Liver (tissue), 9 donors: ENCODE data around the gene TNS1. TPM values are rescaled to one million over a fixed set of nuclear protein-coding genes. Genes with fewer than 3 reads are reported as not detected.

ENCODE experiments used
- DNase-seq: peaks from one replicate; pipeline ENCODE4 v3.0.0-alpha.2; 2017; ENCODE audit warnings: low spot score
- H3K27ac ChIP-seq, 2 donors: one replicate each; pipeline ENCODE4 v1.7.0; 2013; ENCODE audit warnings: inconsistent platforms in 2 of 2, low read length in 2 of 2, control low read depth in 1 of 2, low read depth in 1 of 2, mild to moderate bottlenecking in 1 of 2
- H3K27me3 ChIP-seq, 4 donors: one replicate each; pipeline versions ENCODE4 v1.6.1 to v1.7.0; 2013; ENCODE audit warnings: low read length in 3 of 4, inconsistent platforms in 1 of 4, mild to moderate bottlenecking in 1 of 4, moderate library complexity in 1 of 4; ENCODE audit not compliant: control insufficient read depth in 4 of 4, insufficient read depth in 4 of 4
- H3K36me3 ChIP-seq, 4 donors: one replicate each; pipeline versions ENCODE4 v1.6.1 to v1.7.0; 2013; ENCODE audit warnings: low read length in 3 of 4, mild to moderate bottlenecking in 3 of 4, low read depth in 1 of 4, moderate library complexity in 1 of 4; ENCODE audit not compliant: control insufficient read depth in 4 of 4, insufficient read depth in 3 of 4
- H3K4me1 ChIP-seq, 4 donors: one replicate each; pipeline versions ENCODE4 v1.6.1 to v1.7.0; 2013; ENCODE audit warnings: low read length in 3 of 4, mild to moderate bottlenecking in 3 of 4, moderate library complexity in 1 of 4; ENCODE audit not compliant: control insufficient read depth in 4 of 4, insufficient read depth in 4 of 4
- H3K4me3 ChIP-seq, 3 donors: one replicate each; pipeline versions ENCODE4 v1.6.1 to v1.7.0; 2013; ENCODE audit warnings: low read length in 3 of 3, control low read depth in 1 of 3, low read depth in 1 of 3, mild to moderate bottlenecking in 1 of 3
- H3K9ac ChIP-seq, 2 donors: one replicate each; pipeline ENCODE4 v1.7.0; 2013; ENCODE audit warnings: low read length in 2 of 2, mild to moderate bottlenecking in 2 of 2, moderate library complexity in 2 of 2, control low read depth in 1 of 2, low read depth in 1 of 2
- H3K9me3 ChIP-seq, 4 donors: one replicate each; pipeline versions ENCODE4 v1.6.1 to v1.7.0; 2013; ENCODE audit warnings: low read length in 3 of 4; ENCODE audit not compliant: control insufficient read depth in 4 of 4
- ATF3 ChIP-seq: IDR thresholded peaks from 2 replicates; pipeline ENCODE4 v1.6.1; 2016; ENCODE audit warnings: antibody characterized with exemption
- CTCF ChIP-seq: fragments of 150-350 bp; IDR thresholded peaks from 2 replicates; pipeline ENCODE4 v1.5.1; 2017; ENCODE audit warnings: improper control_type of control experiment, low read depth, low read length; ENCODE audit not compliant: missing input control
- EGR1 ChIP-seq, 2 donors: IDR thresholded peaks; 2 replicates each; pipeline ENCODE4 v1.6.1; 2016 to 2018; ENCODE audit warnings: antibody characterized with exemption in 2 of 2, low read depth in 2 of 2
- FOXA1 ChIP-seq: IDR thresholded peaks from 2 replicates; pipeline ENCODE4 v1.6.1; 2016; ENCODE audit warnings: antibody characterized with exemption
- FOXA2 ChIP-seq: IDR thresholded peaks from 2 replicates; pipeline ENCODE4 v1.6.1; 2016; ENCODE audit warnings: antibody characterized with exemption
- GABPA ChIP-seq, 2 donors: IDR thresholded peaks in 1 of 2; conservative IDR thresholded peaks in 1 of 2; 2 replicates each; pipeline ENCODE4 v1.6.1; 2016; ENCODE audit warnings: antibody characterized with exemption in 2 of 2, mild to moderate bottlenecking in 1 of 2, moderate library complexity in 1 of 2
- HNF4A ChIP-seq, 2 donors: conservative IDR thresholded peaks; 2 replicates each; pipeline ENCODE4 v1.6.1; 2016; ENCODE audit warnings: antibody characterized with exemption in 2 of 2, mild to moderate bottlenecking in 2 of 2
- HNF4G ChIP-seq: IDR thresholded peaks from 2 replicates; pipeline ENCODE4 v1.6.1; 2016; ENCODE audit warnings: antibody characterized with exemption
- JUND ChIP-seq, 2 donors: IDR thresholded peaks; 2 replicates each; pipeline ENCODE4 v1.6.1; 2016; ENCODE audit warnings: antibody characterized with exemption in 2 of 2
- MAX ChIP-seq: IDR thresholded peaks from 2 replicates; pipeline ENCODE4 v1.6.1; 2016; ENCODE audit warnings: antibody characterized with exemption
- NR2F2 ChIP-seq: IDR thresholded peaks from 2 replicates; pipeline ENCODE4 v1.6.1; 2016; ENCODE audit warnings: antibody characterized with exemption
- RAD21 ChIP-seq, 2 donors: IDR thresholded peaks; 2 replicates each; pipeline ENCODE4 v1.6.1; 2016; ENCODE audit warnings: antibody characterized with exemption in 2 of 2, mild to moderate bottlenecking in 2 of 2
- REST ChIP-seq: IDR thresholded peaks from 2 replicates; pipeline ENCODE4 v1.6.1; 2016; ENCODE audit warnings: antibody characterized with exemption, mild to moderate bottlenecking
- RXRA ChIP-seq, 2 donors: IDR thresholded peaks; 2 replicates each; pipeline ENCODE4 v1.6.1; 2017 to 2018; ENCODE audit warnings: antibody characterized with exemption in 2 of 2, mild to moderate bottlenecking in 1 of 2
- SP1 ChIP-seq: IDR thresholded peaks from 2 replicates; pipeline ENCODE4 v1.6.1; 2018; ENCODE audit warnings: antibody characterized with exemption, mild to moderate bottlenecking
- TAF1 ChIP-seq: conservative IDR thresholded peaks from 2 replicates; pipeline ENCODE4 v1.6.1; 2016; ENCODE audit warnings: antibody characterized with exemption, mild to moderate bottlenecking
- YY1 ChIP-seq: IDR thresholded peaks from 2 replicates; pipeline ENCODE4 v1.6.1; 2016; ENCODE audit warnings: antibody characterized with exemption, mild to moderate bottlenecking
- ZBTB33 ChIP-seq: IDR thresholded peaks from 2 replicates; pipeline ENCODE4 v1.6.1; 2016; ENCODE audit warnings: antibody characterized with exemption
- WGBS: extraction: QIAGEN DNeasy Blood & Tissue Kit; methylation state at CpG from one replicate; pipeline ENCODE4 v1.1.7; 2013; 5-methylcytosine and 5-hydroxymethylcytosine counted together
- polyA plus RNA-seq, 2 donors: library from polyadenylated mRNA; stranded (reverse) in 1 of 2; unstranded in 1 of 2; fragments of 200-250 nt in 1 of 2; fragments of >200 nt in 1 of 2; fragmentation: Nextera tagmentation in 1 of 2; extraction: Ambion mirVana in 1 of 2; gene quantifications; one replicate each; pipeline versions ENCODE4 v1.2.1 to v1.2.3, GENCODE V29; 2013 to 2015
- total RNA-seq, 2 donors: library from RNA; depleted of rRNA; stranded (reverse); fragments of >200 nt; gene quantifications; one replicate each; pipeline ENCODE4 v1.2.3, GENCODE V29; 2014
- donor health status: healthy.
- donor health status: healthy.
- donor health status: healthy.
- donor health status: healthy.
- donor health status: healthy.

The TNS1 gene
- total and polyA plus RNA-seq, 4 donors: 16.3 to 128 (median 57.3) TPM

GRCh38 chr2:217826991-217827390, 175.8 kb downstream of the TNS1 start:
- H3K36me3 ChIP-seq: peaks cover 5 to 54% (median 27%) of the 10 kb centered on the region in 4 donors
- TF ChIP-seq GABPA (IDR thresholded peaks at IDR 0.05 in 1 of 2, conservative IDR thresholded peaks at IDR 0.05 in 1 of 2) (no peak), MAX (no peak), RXRA (IDR thresholded peaks at IDR 0.05) (no peak), RAD21 (IDR thresholded peaks at IDR 0.05) (no peak), REST (no peak), HNF4G (no peak), HNF4A (conservative IDR thresholded peaks at IDR 0.05) (no peak), YY1 (no peak), CTCF (no peak), ZBTB33 (no peak), FOXA1 (no peak), JUND (IDR thresholded peaks at IDR 0.05) (no peak), ATF3 (no peak), TAF1 (no peak), NR2F2 (no peak), FOXA2 (no peak), EGR1 (IDR thresholded peaks at IDR 0.05; ENCODE audit: low read depth in 2 of 2) (no peak), SP1 (no peak)
- 91% methylated on average over 4 of the region's 4 CpGs for WGBS
- no peak overlapping the region for H3K9ac ChIP-seq
- H3K27ac ChIP-seq: peak overlapping the region in 1 of 2 donors; percentile 16
- H3K27me3 ChIP-seq: no peaks in the 10 kb centered on the region
- peaks cover 0 to 4% (median 0%) of the 10 kb centered on the region in 4 donors for H3K4me1 ChIP-seq
- no peak overlapping the region for H3K4me3 ChIP-seq
- no peaks in the 10 kb centered on the region for H3K9me3 ChIP-seq
- DNase-seq: no peak
